Pons (tissue), 1 donor: ENCODE results near the gene TBC1D22A.
A peak's percentile ranks its signal among the peaks of the same experiment; 100 is the strongest.
"Not testable (repeated sequence)": the region's sequence is repeated elsewhere in the genome, so short reads cannot be mapped to it uniquely, and the experiment has no call there.

Experiments used
- DNase-seq: peaks from one replicate; pipeline ENCODE4 v3.0.0-alpha.2; 2016; ENCODE audit warnings: low spot score

Gene TBC1D22A

DNA sequence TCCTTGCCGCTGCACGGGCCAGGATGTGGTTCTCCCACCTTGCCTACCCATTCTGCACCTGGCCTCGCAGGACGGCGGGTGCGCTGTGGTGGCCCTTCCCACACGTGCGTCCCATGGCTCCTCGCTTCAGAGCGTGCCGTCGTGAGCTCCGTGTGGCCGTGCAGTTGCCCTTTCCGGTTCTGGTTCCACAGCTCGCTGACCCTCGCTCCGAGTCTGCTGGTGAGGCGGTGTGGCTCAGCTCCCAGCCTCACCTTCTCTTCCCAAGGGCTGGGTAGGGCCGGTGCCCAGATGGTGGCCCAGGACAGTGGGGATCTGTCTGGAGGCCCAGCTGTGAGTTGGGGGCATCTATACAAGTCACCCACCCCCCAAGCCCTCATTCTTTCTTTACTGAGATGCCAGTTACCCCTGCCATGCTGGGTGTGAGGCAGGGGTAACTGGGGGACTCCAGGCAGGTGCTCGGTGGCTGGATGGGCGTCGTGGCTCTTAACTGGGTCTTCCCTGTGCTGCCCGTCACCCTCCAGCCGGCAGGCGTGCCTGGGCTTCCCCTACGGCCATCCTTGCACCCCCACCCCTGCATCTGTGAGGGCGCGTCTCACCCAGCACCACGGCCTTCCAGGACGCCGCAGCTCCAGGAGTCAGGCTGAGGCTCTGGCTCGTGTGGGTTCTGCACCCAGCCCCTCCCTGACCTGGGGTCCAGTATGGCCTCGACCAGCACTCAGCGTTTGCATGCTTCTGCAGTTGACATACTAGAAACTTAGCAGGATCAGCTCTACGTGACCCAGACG, 395.2 kb downstream of the TBC1D22A start:
- no peak for DNase-seq

GRCh38 chr22:47158457-47158856, 396.0 kb downstream of the TBC1D22A start:
- no peak for DNase-seq

DNA sequence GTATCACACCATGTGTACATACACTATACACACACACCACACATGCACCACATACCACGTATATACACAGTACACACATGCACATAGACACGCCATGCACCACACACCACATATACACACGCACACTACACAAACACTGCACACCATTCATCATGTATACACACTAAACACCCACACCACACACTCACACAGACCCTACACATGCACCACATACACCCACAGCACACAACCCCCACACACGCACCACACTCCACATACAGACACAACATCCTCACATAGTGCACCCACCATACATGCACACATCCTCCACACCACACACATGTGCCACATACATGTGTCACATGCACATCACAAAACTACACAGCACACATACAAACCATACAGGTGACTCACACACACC, 397.1 kb downstream of the TBC1D22A start:
- no peak for DNase-seq

DNA sequence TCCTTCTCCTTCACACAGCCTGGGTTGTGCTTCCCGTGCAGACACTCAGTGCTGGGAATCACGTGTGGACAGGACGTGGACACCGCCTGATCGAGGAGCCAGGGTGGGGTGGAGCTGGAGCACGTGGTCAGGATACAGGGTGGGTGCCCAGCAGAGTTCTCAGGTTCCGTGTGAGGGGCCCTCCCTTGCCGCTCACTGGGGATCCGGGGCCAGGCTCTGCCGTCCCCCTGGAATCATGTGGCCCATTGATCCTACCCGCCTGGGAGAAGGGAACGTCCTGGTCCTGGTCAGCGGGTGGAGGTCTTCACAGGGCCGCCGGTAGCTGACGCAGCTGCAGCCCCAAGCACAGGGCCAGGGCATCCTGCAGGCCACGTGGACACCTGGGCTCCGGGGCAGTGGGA, 397.7 kb downstream of the TBC1D22A start:
- DNase-seq: no peak

- DNase-seq: no peak
Measured at GRCh38 chr22:47160781-47161520, 398.5 kb downstream of the TBC1D22A start.

GRCh38 chr22:47161631-47162030, 399.2 kb downstream of the TBC1D22A start:
- no peak for DNase-seq

DNA sequence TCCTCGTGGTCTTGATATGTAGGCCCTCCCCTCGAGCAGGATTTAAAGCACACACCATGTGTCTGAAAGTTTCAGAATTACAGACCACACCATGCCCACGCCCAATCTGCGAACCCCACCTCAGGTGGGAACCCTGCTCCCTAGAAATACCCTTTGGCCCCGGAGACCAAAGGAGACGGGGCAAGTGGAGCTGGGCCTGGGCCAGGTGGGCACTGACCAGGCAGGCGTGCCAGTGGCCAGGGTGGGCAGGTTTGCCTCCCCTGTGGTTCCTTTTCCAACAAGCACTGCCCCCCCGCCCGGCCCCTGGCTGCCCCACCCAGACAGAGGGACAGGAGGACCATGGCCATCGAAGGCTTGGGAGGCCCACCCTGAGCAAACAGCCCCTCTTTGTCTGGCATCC, 400.4 kb downstream of the TBC1D22A start:
- DNase-seq: no peak

DNA sequence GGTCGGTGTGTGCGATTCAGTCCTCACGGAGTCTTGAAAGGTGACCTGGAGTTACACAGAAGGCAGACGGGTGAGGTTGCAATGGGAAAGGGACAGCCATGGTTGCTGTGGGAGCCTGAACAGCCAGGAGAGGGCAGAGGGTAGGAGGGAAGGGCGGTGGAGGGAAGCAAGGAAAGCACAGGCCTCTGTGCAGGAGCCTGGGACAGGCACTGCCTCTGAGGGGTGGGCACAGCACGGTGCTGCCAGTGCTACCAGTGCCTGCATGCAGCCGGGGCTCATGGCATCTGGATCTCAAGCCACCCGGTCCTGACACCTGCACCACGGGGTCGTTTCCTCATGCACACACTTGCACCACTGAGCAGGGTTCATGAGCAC, 401.0 kb downstream of the TBC1D22A start:
- DNase-seq: no peak

DNA sequence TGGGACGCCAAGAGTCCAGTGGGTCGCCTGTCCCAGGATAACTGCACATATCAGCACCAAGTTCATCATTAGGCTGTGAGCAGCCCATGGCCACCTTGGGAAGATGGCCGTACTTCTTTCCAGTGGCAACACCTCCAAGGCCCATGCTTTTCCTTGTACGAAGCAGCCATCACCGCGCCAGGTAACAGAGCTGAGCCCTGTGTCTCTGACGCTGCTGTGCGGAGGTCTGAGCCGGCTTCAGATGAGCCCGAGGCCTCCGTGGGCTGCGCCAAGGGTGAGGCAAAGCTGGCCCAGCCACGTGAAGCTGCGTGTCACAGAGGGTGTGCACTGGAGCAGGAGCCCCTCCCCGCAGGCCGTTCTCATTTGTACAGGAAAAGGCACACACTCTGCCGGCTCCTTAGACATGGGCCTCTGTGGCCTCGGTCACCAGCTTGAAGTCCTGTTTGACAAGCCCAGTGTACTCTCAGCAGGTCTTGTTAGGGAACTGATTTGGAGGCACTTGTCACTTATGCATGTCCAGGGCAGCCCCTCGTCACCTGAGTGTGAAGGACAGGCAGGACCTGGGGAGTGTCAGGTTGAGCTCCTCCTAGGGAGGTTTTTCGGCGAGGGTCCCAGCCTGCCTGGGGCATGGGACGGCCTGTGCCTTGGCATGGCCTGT, 401.5 kb downstream of the TBC1D22A start:
- DNase-seq: no peak

- no peak for DNase-seq
Measured at GRCh38 chr22:47164514-47165337, 402.3 kb downstream of the TBC1D22A start.

GRCh38 chr22:47165338-47166032, 403.0 kb downstream of the TBC1D22A start:
- DNase-seq: no peak

DNA sequence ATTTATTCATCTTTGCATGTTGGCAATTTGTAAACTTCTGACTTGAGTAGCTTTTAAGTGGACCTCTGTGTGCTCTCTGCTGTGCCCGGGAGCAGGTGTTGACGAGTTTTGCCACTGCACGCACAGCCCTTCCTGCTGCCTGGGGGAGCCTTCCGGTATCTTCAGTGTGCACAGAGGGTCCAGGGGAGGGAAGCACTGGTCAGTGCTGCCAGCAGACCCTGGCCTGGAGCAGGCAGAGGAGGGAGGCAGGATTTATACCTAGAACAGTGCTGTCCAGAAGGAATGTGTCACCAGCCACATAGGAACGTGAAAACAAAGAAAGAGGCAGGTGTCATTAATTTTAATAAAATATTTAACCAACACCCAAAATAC, 403.6 kb downstream of the TBC1D22A start:
- DNase-seq: no peak

DNA sequence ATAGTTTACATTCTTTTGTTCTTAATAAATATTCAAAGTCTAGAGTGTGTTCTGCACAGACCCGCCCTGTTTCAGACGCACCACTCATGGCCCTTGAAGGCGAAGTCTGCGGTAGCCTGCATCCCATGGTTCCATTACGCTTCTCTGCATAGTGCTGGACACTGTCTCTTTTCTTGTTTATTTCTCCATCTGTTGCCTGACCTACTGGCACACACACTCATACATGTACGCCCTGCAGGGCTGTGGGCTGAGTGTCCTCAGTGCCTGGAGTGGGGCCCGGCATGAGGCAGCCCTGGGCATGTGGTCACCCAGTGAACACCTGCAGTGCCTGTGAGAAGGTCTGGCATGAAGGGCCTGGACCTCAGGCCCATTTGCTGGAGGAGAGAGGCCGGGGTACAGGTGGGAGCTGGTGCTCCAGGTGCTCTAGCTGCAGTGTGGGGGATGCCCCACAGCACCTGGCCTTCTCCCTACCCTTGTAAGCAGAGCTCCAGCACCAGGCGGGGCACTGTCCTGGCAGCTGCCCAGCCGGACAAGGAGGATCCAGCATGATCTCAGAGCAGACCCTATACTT, 404.1 kb downstream of the TBC1D22A start:
- DNase-seq: no peak

DNA sequence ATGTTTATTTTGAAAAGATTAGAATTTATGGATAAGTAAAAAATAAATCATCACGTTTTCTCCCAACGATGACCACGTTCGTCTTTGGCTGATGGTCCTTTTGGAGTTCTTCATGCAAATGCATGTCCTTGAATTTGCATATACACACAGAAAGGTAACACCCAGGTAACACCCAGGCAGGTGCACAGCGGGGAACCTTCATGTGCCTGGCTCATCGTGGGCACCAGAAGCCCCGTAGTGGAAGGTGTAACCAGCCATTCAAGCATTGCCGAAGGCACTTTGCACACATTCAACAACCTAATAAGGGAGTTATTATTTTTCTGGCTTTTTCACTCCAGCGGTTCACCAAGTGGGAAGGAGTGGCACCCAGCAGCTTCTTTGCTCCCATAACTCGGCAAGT, 404.6 kb downstream of the TBC1D22A start:
- no peak for DNase-seq

- DNase-seq: not testable (repeated sequence)
Measured at GRCh38 chr22:47167921-47168320, 405.5 kb downstream of the TBC1D22A start.

DNA sequence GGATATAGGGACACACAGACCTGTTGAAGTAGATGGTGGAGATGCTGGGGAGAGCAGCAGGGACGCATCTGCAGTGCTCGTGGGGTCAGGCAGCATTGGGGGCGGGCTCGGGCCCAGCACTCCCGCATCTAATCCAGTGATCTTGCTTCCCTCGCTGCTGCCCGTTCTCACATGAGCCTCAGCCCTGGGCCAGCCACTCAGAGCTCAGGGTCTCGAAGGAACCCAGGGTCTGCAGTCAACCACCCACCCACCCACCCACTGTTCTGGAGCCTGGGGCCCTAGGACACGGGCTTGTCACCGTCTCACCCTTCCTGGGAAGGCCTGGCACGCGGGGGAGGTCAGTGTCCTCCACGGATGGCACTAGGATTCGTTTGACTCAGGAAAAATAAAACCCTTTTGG, 406.0 kb downstream of the TBC1D22A start:
- no peak for DNase-seq

DNA sequence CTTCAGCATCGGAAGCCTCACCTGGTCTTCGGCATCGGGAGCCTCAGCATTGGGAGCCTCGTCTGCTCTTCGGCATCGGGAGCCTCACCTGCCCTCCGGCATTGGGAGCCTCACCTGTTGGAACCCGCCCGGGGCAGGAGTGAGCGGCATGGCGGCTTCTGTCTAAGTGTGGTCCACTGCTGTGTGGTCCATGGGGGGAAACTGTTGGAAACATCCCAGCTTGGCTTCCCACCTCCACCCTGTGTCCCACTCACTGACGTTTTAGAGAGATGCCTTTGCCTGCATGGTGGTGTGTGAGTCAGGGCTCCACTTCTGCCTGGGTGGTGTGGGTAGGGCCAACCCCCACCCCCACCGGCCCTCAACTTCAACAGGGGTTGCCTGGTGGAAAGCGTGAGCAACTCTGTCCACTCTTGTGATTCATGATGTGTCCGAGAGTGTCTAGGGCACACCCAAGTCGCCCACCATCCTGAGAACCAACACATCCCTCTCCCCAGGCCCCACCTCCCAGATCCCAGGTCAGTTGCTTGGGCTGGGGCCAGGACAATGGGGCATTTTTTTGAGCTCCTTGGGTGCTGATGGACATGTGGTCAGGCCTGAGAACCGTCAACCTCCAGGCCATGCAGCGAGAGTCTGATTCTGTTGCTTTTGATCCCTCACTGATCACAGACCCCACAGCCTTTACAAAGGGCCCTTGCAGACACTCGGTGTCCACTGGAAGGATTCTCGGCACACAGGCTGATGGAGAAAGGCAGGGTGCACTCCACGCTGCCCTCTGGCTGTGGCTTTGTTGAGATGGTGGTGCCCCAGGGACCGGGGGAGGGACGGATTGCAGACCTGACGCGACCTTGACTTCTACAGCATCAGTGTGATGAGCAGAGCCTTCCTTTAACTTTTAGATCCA, 406.7 kb downstream of the TBC1D22A start:
- peak; percentile 20 for DNase-seq

- DNase-seq: no peak
Measured at GRCh38 chr22:47169801-47170140, 407.3 kb downstream of the TBC1D22A start.

DNA sequence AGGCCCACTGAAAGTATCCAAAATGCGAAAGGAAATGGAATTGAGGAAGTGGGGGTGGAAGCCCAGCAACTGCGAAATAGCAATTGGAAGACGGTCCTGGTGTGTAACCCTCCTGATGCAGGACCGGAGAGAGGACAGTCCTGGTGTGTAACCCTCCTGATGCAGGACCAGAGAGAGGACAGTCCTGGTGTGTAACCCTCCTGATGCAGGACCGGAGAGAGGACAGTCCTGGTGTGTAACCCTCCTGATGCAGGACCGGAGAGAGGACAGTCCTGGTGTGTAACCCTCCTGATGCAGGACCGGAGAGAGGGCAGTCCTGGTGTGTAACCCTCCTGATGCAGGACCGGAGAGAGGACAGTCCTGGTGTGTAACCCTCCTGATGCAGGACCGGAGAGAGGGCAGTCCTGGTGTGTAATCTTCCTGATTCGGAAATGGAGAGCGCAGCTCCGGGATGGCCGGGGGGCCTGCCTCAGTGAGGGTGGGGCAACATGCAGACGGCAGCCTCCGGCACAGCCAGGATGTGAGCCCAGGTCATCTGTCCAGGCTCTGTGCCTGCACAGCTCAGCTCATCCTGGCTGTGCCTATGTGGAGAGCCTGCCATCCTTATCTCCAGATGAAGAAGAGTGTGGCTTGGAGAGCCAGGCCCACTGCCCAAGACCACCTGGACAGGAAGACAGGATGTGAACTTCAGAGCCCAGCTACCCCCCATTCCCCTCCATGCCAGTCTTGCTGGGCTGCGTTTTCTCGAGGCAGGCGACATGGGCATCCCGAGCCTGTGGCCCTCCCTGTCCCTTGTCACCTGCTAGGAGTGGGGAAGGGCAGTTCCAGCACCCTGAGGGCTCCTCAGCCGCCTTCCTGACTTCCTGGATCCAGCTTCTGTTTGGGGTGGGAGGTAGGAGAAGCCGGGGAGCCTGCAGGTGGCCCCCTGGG, 408.3 kb downstream of the TBC1D22A start:
- DNase-seq: not testable (repeated sequence)
